Measurements from ENCODE around the gene CYP4V2. TPM values are rescaled to one million over a fixed set of nuclear protein-coding genes. Genes with fewer than 3 reads are reported as not detected.

CYP4V2 gene
- total RNA-seq, 4 donors from 2014 or later: 9.7 to 22.5 (median 19.7) TPM

GRCh38 chr4:186248643-186249042 is 57.3 kb downstream of the CYP4V2 start:
- TF ChIP-seq POLR2A (IDR thresholded peaks at IDR 0.05): no peak
- TF ChIP-seq CTCF (IDR thresholded peaks at IDR 0.05): no peak
- Histone ChIP-seq H3K36me3 (no peaks in the 10 kb centered on the region), H3K4me3 (no peak overlapping the region), H3K9me3 (no peaks in the 10 kb centered on the region), H3K27me3 (no peaks in the 10 kb centered on the region), H3K4me1 (no peaks in the 10 kb centered on the region), H3K27ac (no peak overlapping the region)
- DNase-seq: no peak
- intact Hi-C loops (cut with DNase I; ENCODE audit: low total_unique reads): no loop called here

GRCh38 chr4:186249785-186250754 is 58.7 kb downstream of the CYP4V2 start:
- no peak for TF ChIP-seq CTCF (IDR thresholded peaks at IDR 0.05)
- TF ChIP-seq POLR2A (IDR thresholded peaks at IDR 0.05): no peak
- H3K27ac ChIP-seq: no peak overlapping the region
- no peaks in the 10 kb centered on the region for H3K36me3 ChIP-seq
- no peaks in the 10 kb centered on the region for H3K9me3 ChIP-seq
- intact Hi-C loops (cut with DNase I; ENCODE audit: low total_unique reads): no loop called here
- DNase-seq: no peak
- no peaks in the 10 kb centered on the region for H3K27me3 ChIP-seq
- H3K4me3 ChIP-seq: no peak overlapping the region
- no peaks in the 10 kb centered on the region for H3K4me1 ChIP-seq

- H3K27ac ChIP-seq: no peak overlapping the region
- no peak overlapping the region for H3K4me3 ChIP-seq
- H3K27me3 ChIP-seq: no peaks in the 10 kb centered on the region
- TF ChIP-seq POLR2A (IDR thresholded peaks at IDR 0.05) (no peak), CTCF (IDR thresholded peaks at IDR 0.05) (no peak)
- H3K4me1 ChIP-seq: no peaks in the 10 kb centered on the region
- H3K9me3 ChIP-seq: no peaks in the 10 kb centered on the region
- intact Hi-C loops (cut with DNase I; ENCODE audit: low total_unique reads): no loop called here
- H3K36me3 ChIP-seq: no peaks in the 10 kb centered on the region
- no peak for DNase-seq
Measured at GRCh38 chr4:186250760-186251159, 59.4 kb downstream of the CYP4V2 start.

GRCh38 chr4:186255122-186255521 is 63.8 kb downstream of the CYP4V2 start:
- H3K27ac ChIP-seq: no peak overlapping the region
- no peaks in the 10 kb centered on the region for H3K4me1 ChIP-seq
- no peak for TF ChIP-seq CTCF (IDR thresholded peaks at IDR 0.05)
- DNase-seq: no peak
- H3K9me3 ChIP-seq: no peaks in the 10 kb centered on the region
- intact Hi-C loops (cut with DNase I; ENCODE audit: low total_unique reads): no loop called here
- no peaks in the 10 kb centered on the region for H3K27me3 ChIP-seq
- no peak overlapping the region for H3K4me3 ChIP-seq
- no peaks in the 10 kb centered on the region for H3K36me3 ChIP-seq

- DNase-seq: no peak
- Histone ChIP-seq H3K4me1 (no peaks in the 10 kb centered on the region), H3K27me3 (no peaks in the 10 kb centered on the region), H3K36me3 (no peaks in the 10 kb centered on the region), H3K27ac (no peak overlapping the region), H3K4me3 (no peak overlapping the region), H3K9me3 (no peaks in the 10 kb centered on the region)
- no peak for TF ChIP-seq CTCF (IDR thresholded peaks at IDR 0.05)
- no peak for TF ChIP-seq POLR2A (IDR thresholded peaks at IDR 0.05)
- intact Hi-C loops (cut with DNase I; ENCODE audit: low total_unique reads): no loop called here
Measured at GRCh38 chr4:186258216-186258811, 66.9 kb downstream of the CYP4V2 start.
